Caco-2 (cell line): Measurements from ENCODE around the gene MLLT10. TPM values are rescaled to one million over a fixed set of nuclear protein-coding genes. Genes with fewer than 3 reads are reported as not detected.

Experiments used
- BruUV-seq: library from RNA; stranded (reverse); fragments of 400-500 nt; replicated peaks from 2 replicates; lab custom pipeline; 2021; lab: Mats Ljungman, UMichigan
- CTCF ChIA-PET: fragments of 300-600 bp; sonication (Branson Sonifier 250); formaldehyde crosslinking; loops from one replicate; lab custom pipeline; 2022; ENCODE audit warnings: antibody characterized with exemption; lab: Charles Lee
- POLR2A ChIA-PET: fragments of 300-600 bp; sonication (Branson Sonifier 250); formaldehyde crosslinking; loops from one replicate; lab custom pipeline; 2022; ENCODE audit warnings: antibody characterized with exemption; lab: Charles Lee
- DNase-seq, 2 experiments: peaks; one replicate each; pipeline versions ENCODE4 v3.0.0 to v3.0.0-alpha.2; 2020 to 2022
- H3K27me3 ChIP-seq: replicated peaks from 2 replicates; pipeline ENCODE4 v1.6.0; 2011; ENCODE audit warnings: low read length; ENCODE audit not compliant: control insufficient read depth, insufficient read depth
- H3K36me3 ChIP-seq: 2 replicates; pipeline ENCODE4 v1.5.1; 2011; ENCODE audit warnings: low read length; ENCODE audit not compliant: control insufficient read depth, insufficient read depth
- H3K4me1 ChIP-seq: fragments of 250-450 bp; sonication (Bioruptor Pico); 2 replicates; pipeline ENCODE4 v1.5.1; 2020; ENCODE audit warnings: mild to moderate bottlenecking
- H3K4me3 ChIP-seq: 2 replicates; pipeline ENCODE4 v1.5.1; 2011; ENCODE audit warnings: low read depth, mild to moderate bottlenecking, control low read depth, low read length
- H3K9me3 ChIP-seq: fragments of 250-450 bp; sonication (Bioruptor Pico); 2 replicates; pipeline ENCODE4 v1.5.1; 2020; ENCODE audit warnings: mild to moderate bottlenecking, moderate library complexity
- H3K27ac Mint-ChIP-seq: one replicate; pipeline ENCODE4 v1.8.0; 2022; ENCODE audit warnings: mixed read lengths; ENCODE audit not compliant: unreplicated experiment
- H3K27me3 Mint-ChIP-seq: one replicate; pipeline ENCODE4 v1.8.0; 2022; ENCODE audit warnings: mixed read lengths; ENCODE audit not compliant: insufficient read depth, unreplicated experiment
- H3K36me3 Mint-ChIP-seq: one replicate; pipeline ENCODE4 v1.8.0; 2022; ENCODE audit warnings: mild to moderate bottlenecking, mixed read lengths; ENCODE audit not compliant: insufficient read depth, unreplicated experiment
- H3K4me1 Mint-ChIP-seq: one replicate; pipeline ENCODE4 v1.8.0; 2022; ENCODE audit warnings: low read depth, mixed read lengths; ENCODE audit not compliant: unreplicated experiment
- H3K4me3 Mint-ChIP-seq: one replicate; pipeline ENCODE4 v1.8.0; 2022; ENCODE audit warnings: mild to moderate bottlenecking, moderate library complexity, mixed read lengths; ENCODE audit not compliant: unreplicated experiment
- H3K9me3 Mint-ChIP-seq: one replicate; pipeline ENCODE4 v1.8.0; 2022; ENCODE audit warnings: mixed read lengths; ENCODE audit not compliant: unreplicated experiment
- intact Hi-C: fragments of 100-400 bp; cut with micrococcal nuclease; formaldehyde crosslinking; loops from one replicate; pipeline ENCODE4 v1.10.0; 2022; ENCODE audit not compliant: unreplicated experiment
- total RNA-seq: library from RNA; stranded (reverse); gene quantifications from 2 replicates; pipeline ENCODE4 v1.2.3, GENCODE V29; 2022
- TF ChIP-seq, protein P1 (sequence below), 2 experiments: fragments of 200-600 bp in 1 of 2; IDR thresholded peaks; 1 replicate in 1 of 2; 2 replicates in 1 of 2; pipeline versions ENCODE4 v1.5.1 to v1.8.0; 2011 to 2022; ENCODE audit warnings: antibody characterized with exemption in 1 of 2, control low read depth in 1 of 2, inconsistent platforms in 1 of 2, low read depth in 1 of 2, low read length in 1 of 2, mild to moderate bottlenecking in 1 of 2, moderate library complexity in 1 of 2; ENCODE audit not compliant: insufficient read depth in 1 of 2, severe bottlenecking in 1 of 2, unreplicated experiment in 1 of 2

The MLLT10 gene
- total RNA-seq, 1 experiment from 2014 or later: 84.3 TPM

DNA sequence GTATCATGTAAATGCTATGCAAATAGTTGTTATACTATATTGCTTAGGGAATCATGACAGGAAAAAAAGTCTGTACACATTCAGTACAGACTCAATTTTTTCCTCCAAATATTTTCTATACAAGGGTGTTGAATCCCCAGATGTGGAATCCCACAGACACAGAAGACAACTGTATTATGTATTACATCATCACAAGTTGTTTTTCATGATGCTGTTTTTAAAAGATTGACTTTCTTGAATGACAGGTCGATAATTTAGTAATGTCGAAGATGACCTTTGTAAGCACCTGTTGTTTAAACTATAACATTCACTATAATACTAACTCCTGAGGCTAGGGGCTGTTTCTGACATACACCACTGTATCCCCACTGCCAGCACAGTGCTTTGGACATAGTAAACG is 143.5 kb downstream of the MLLT10 start:
- no peaks in the 10 kb centered on the region for H3K27me3 ChIP-seq
- no peak overlapping the region for H3K4me3 ChIP-seq
- H3K4me1 ChIP-seq: no peaks in the 10 kb centered on the region
- no TSS peak for BruUV-seq
- H3K9me3 Mint-ChIP-seq: no peaks in the 10 kb centered on the region
- H3K4me1 Mint-ChIP-seq: no peaks in the 10 kb centered on the region
- POLR2A ChIA-PET: no interaction called here
- TF ChIP-seq, protein P1, sequence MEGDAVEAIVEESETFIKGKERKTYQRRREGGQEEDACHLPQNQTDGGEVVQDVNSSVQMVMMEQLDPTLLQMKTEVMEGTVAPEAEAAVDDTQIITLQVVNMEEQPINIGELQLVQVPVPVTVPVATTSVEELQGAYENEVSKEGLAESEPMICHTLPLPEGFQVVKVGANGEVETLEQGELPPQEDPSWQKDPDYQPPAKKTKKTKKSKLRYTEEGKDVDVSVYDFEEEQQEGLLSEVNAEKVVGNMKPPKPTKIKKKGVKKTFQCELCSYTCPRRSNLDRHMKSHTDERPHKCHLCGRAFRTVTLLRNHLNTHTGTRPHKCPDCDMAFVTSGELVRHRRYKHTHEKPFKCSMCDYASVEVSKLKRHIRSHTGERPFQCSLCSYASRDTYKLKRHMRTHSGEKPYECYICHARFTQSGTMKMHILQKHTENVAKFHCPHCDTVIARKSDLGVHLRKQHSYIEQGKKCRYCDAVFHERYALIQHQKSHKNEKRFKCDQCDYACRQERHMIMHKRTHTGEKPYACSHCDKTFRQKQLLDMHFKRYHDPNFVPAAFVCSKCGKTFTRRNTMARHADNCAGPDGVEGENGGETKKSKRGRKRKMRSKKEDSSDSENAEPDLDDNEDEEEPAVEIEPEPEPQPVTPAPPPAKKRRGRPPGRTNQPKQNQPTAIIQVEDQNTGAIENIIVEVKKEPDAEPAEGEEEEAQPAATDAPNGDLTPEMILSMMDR (IDR thresholded peaks at IDR 0.05; ENCODE audit: insufficient read depth in 1 of 2, low read depth in 1 of 2, low read length in 1 of 2, severe bottlenecking in 1 of 2, unreplicated experiment in 1 of 2): no peak
- H3K36me3 ChIP-seq: no peaks in the 10 kb centered on the region; the same call in 1 of the 2 replicates
- H3K36me3 Mint-ChIP-seq: peaks cover 26% of the 10 kb centered on the region
- intact Hi-C loops: no loop called here
- no peak overlapping the region for H3K27ac Mint-ChIP-seq
- no peaks in the 10 kb centered on the region for H3K9me3 ChIP-seq
- CTCF ChIA-PET: no interaction called here
- no peak overlapping the region for H3K4me3 Mint-ChIP-seq
- H3K27me3 Mint-ChIP-seq: no peaks in the 10 kb centered on the region
- no peak for DNase-seq

DNA sequence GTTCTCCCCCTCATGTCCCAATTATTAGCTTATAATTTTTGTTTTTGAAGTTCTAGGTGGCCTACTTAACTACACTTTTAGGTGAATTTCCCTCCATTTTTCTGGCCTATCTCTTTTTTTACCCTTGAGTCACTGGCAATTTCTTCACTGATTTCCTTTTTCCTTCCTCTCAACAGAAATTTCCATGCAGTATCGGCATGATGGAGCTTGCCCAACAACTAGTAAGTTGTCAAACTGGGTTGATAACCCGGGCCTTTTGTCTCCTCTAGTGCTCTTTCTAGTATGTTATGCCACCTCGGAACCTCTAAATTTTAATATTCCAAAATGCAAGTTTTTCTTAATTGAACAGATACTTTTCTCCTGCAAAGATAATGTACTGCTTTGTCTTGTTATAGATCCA is 147.1 kb downstream of the MLLT10 start:
- Histone ChIP-seq H3K36me3 (no peaks in the 10 kb centered on the region; the same call in 1 of the 2 replicates), H3K27me3 (no peaks in the 10 kb centered on the region), H3K4me3 (no peak overlapping the region), H3K9me3 (no peaks in the 10 kb centered on the region), H3K4me1 (no peaks in the 10 kb centered on the region)
- TF ChIP-seq, protein P1 (IDR thresholded peaks at IDR 0.05; ENCODE audit: insufficient read depth in 1 of 2, low read depth in 1 of 2, low read length in 1 of 2, severe bottlenecking in 1 of 2, unreplicated experiment in 1 of 2): no peak
- no peak for DNase-seq
- CTCF ChIA-PET: no interaction called here
- Mint-ChIP-seq H3K9me3 (no peaks in the 10 kb centered on the region), H3K36me3 (peaks cover 15% of the 10 kb centered on the region), H3K4me3 (no peak overlapping the region), H3K4me1 (no peaks in the 10 kb centered on the region), H3K27me3 (no peaks in the 10 kb centered on the region), H3K27ac (no peak overlapping the region)
- intact Hi-C loops: no loop called here
- no TSS peak for BruUV-seq
- POLR2A ChIA-PET: no interaction called here

DNA sequence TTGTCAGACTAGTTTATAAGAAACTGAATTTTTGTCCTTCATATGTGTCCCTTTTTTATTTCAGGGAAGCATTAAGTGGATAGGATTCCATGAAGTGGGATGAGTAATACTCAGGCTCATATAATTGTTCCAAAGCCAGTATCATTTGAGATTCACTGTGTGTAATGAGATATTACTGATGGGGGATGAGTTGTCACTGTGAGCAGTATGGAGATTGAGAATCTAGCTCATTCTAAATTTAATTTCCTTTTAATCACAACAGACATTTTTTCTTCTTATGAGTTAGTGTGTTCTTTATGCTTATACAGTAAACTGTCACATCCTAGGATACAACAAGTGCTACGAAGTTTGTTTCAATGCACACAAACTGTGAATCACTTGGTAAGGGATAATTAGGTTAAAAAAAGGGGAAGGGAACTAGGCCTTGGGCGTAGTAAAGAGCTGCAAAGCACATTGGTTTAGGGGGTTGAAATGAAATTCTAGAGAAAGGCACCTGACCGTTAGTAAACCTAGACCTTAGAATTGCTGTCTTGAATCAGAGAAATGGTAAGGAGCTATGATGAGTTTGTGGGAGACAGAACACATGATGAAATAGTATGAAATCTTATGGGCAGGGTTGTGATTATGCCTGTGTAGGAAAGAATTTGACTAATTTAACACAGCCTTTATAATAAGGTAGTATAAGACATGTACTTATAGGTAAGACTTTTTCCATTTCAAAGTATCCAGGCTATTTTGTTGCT is 153.4 kb downstream of the MLLT10 start:
- no peak for DNase-seq
- TF ChIP-seq, protein P1 (IDR thresholded peaks at IDR 0.05; ENCODE audit: insufficient read depth in 1 of 2, low read depth in 1 of 2, low read length in 1 of 2, severe bottlenecking in 1 of 2, unreplicated experiment in 1 of 2): no peak
- H3K27me3 Mint-ChIP-seq: no peaks in the 10 kb centered on the region
- no peaks in the 10 kb centered on the region for H3K4me1 Mint-ChIP-seq
- intact Hi-C loops: no loop called here
- no peak overlapping the region for H3K4me3 Mint-ChIP-seq
- Histone ChIP-seq H3K27me3 (no peaks in the 10 kb centered on the region), H3K4me3 (no peak overlapping the region), H3K9me3 (no peaks in the 10 kb centered on the region), H3K36me3 (no peaks in the 10 kb centered on the region; the same call in 1 of the 2 replicates), H3K4me1 (no peaks in the 10 kb centered on the region)
- ChIA-PET CTCF (no interaction called here), POLR2A (no interaction called here)
- H3K9me3 Mint-ChIP-seq: no peaks in the 10 kb centered on the region
- peaks cover 20% of the 10 kb centered on the region for H3K36me3 Mint-ChIP-seq
- no TSS peak for BruUV-seq
- peak overlapping the region; percentile 1 for H3K27ac Mint-ChIP-seq
